K562 (cell line): ENCODE data around the gene OSBPL10. TPM values are rescaled to one million over a fixed set of nuclear protein-coding genes. Genes with fewer than 3 reads are reported as not detected.

Experiments used
- ATAC-seq: fragments of 200-7000 bp; cut with Tn5 transposase; 3 replicates; pipeline ENCODE4 v1.9.1; 2020; ENCODE audit warnings: moderate library complexity
- BruUV-seq: library from RNA; stranded (reverse); fragments of 400-500 nt; replicated peaks from 2 replicates; lab custom pipeline; 2021; lab: Mats Ljungman, UMichigan
- CTCF ChIA-PET: fragments of 300-600 bp; formaldehyde crosslinking; extraction: SDS; loops from one replicate; lab custom pipeline; 2021; ENCODE audit warnings: low intra/inter-chr PET ratio; lab: Yijun Ruan, JAX
- POLR2A ChIA-PET: fragments of 300-600, 350-650 bp; sonication (Branson Sonifier 250); formaldehyde crosslinking; extraction: SDS; loops from one replicate; lab custom pipeline; 2021; ENCODE audit warnings: antibody characterized with exemption, inconsistent platforms; lab: Yijun Ruan, JAX
- DNase-seq, 4 experiments: peaks; one replicate each; pipeline versions ENCODE4 v3.0.0 to v3.0.0-alpha.2; 2011 to 2018; ENCODE audit warnings: low spot score in 3 of 4, mixed read lengths in 3 of 4; ENCODE audit errors: extremely low read depth in 1 of 4
- FAIRE-seq: peaks from 2 replicates; lab custom pipeline; 2011; peaks lifted over from hg19 to GRCh38; lab: Jason Lieb, UNC
- H2AFZ ChIP-seq: 2 replicates; pipeline ENCODE4 v1.6.0; 2011; ENCODE audit warnings: low read depth, low read length, control low read depth, inconsistent platforms
- H3K27ac ChIP-seq: fragments of 200-600 bp; 3 replicates; pipeline ENCODE4 v1.8.0; 2011; ENCODE audit warnings: low read depth, mild to moderate bottlenecking, control low read depth, inconsistent platforms, low read length, moderate library complexity, mixed read lengths; ENCODE audit errors: extremely low read depth
- H3K27me3 ChIP-seq, 2 experiments: fragments of 300-600 bp in 1 of 2; 2 replicates in 1 of 2; 3 replicates in 1 of 2; pipeline versions ENCODE4 v1.6.0 to v1.8.0; 2011; ENCODE audit warnings: inconsistent platforms in 2 of 2, low read length in 2 of 2, mild to moderate bottlenecking in 1 of 2, mixed read lengths in 1 of 2, moderate library complexity in 1 of 2; ENCODE audit not compliant: control insufficient read depth in 2 of 2, insufficient read depth in 2 of 2
- H3K36me3 ChIP-seq: fragments of 300-600 bp; 3 replicates; pipeline ENCODE4 v1.8.0; 2011; ENCODE audit warnings: mild to moderate bottlenecking, low read length, inconsistent platforms; ENCODE audit not compliant: control insufficient read depth, insufficient read depth
- H3K4me1 ChIP-seq, 2 experiments: fragments of 200-600 bp in 1 of 2; replicated peaks in 1 of 2; 2 replicates in 1 of 2; 3 replicates in 1 of 2; pipeline versions ENCODE4 v1.5.1 to v1.8.0; 2011; ENCODE audit warnings: inconsistent platforms in 2 of 2, low read length in 2 of 2, mild to moderate bottlenecking in 1 of 2, mixed read lengths in 1 of 2, moderate library complexity in 1 of 2; ENCODE audit not compliant: control insufficient read depth in 2 of 2, insufficient read depth in 2 of 2
- H3K4me2 ChIP-seq: 2 replicates; pipeline ENCODE4 v1.6.1; 2011; ENCODE audit warnings: low read length, control low read depth, inconsistent platforms, mixed read lengths; ENCODE audit not compliant: insufficient read depth
- H3K4me3 ChIP-seq: fragments of 200-600 bp; sonication (generic), shearing (Covaris generic); 2 replicates; pipeline ENCODE4 v1.5.1; 2016; ENCODE audit warnings: control low read depth, inconsistent platforms
- H3K79me2 ChIP-seq: fragments of 200-600 bp; 3 replicates; pipeline ENCODE4 v1.8.0; 2011; ENCODE audit warnings: low read length, inconsistent platforms; ENCODE audit not compliant: control insufficient read depth, insufficient read depth
- H3K9ac ChIP-seq, 2 experiments: 2 replicates each; pipeline versions ENCODE4 v1.6.0 to v1.6.1; 2011; ENCODE audit warnings: low read depth in 2 of 2, low read length in 2 of 2, control low read depth in 1 of 2, inconsistent platforms in 1 of 2, mild to moderate bottlenecking in 1 of 2, mixed read lengths in 1 of 2; ENCODE audit not compliant: insufficient read depth in 1 of 2
- H3K9me1 ChIP-seq: one replicate; pipeline ENCODE4 v1.6.0; 2011; ENCODE audit warnings: inconsistent platforms, mild to moderate bottlenecking, low read length, moderate library complexity; ENCODE audit not compliant: control insufficient read depth, insufficient read depth
- H3K9me3 ChIP-seq: replicated peaks from 2 replicates; pipeline ENCODE4 v1.5.1; 2011; ENCODE audit warnings: low read depth, low read length, inconsistent platforms; ENCODE audit not compliant: control insufficient read depth, insufficient read depth
- H4K20me1 ChIP-seq: replicated peaks from 2 replicates; pipeline ENCODE4 v1.6.1; 2011; ENCODE audit warnings: low read length, inconsistent platforms, mixed read lengths; ENCODE audit not compliant: control insufficient read depth, insufficient read depth
- CTCF ChIP-seq, 3 experiments: IDR thresholded peaks in 2 of 3; conservative IDR thresholded peaks in 1 of 3; 2 replicates each; pipeline ENCODE4 v1.5.1; 2011 to 2012; ENCODE audit warnings: low read length in 3 of 3, mild to moderate bottlenecking in 3 of 3, control low read depth in 2 of 3, improper control_type of control experiment in 1 of 3, inconsistent platforms in 1 of 3, low read depth in 1 of 3, mixed read lengths in 1 of 3, moderate library complexity in 1 of 3; ENCODE audit not compliant: insufficient read depth in 2 of 3
- HNRNPH1 ChIP-seq: fragments of 200-400 bp; formaldehyde crosslinking; optimal IDR thresholded peaks from 2 replicates; pipeline ENCODE3; 2017; ENCODE audit warnings: low read depth, mild to moderate bottlenecking, low read length, moderate library complexity
- RFX5 ChIP-seq: IDR thresholded peaks from 2 replicates; pipeline ENCODE4 v1.6.1; 2011; ENCODE audit warnings: low read depth, mild to moderate bottlenecking, improper control_type of control experiment, low read length
- WGBS: fragments of 100-300 bp; shearing (Covaris generic); methylation state at CpG from one replicate; pipeline ENCODE4 v1.1.6; 2016; ENCODE audit warnings: low coverage, mixed read lengths; ENCODE audit not compliant: insufficient coverage; ENCODE audit errors: missing lambda C conversion rate; 5-methylcytosine and 5-hydroxymethylcytosine counted together
- in situ Hi-C: fragments of 300-500 bp; cut with MboI; formaldehyde crosslinking; loops from 4 replicates; pipeline ENCODE4 v1.15.0; 2018; ENCODE audit warnings: inconsistent platforms, mixed read lengths
- intact Hi-C: fragments of 100-400 bp; cut with micrococcal nuclease; formaldehyde crosslinking; loops from 2 replicates; pipeline ENCODE4 v1.14.2; 2022
- polyA plus RNA-seq, 8 experiments: library from polyadenylated mRNA; depleted of rRNA in 4 of 8; stranded (reverse) in 5 of 8; unstranded in 3 of 8; fragments of >200 nt; fragmentation: Nextera tagmentation in 2 of 8; fragmentation: Illumina TruSeq in 1 of 8; extraction: Ambion mirVana in 2 of 8; extraction: Trizol in 1 of 8; gene quantifications; 2 replicates each; pipeline versions ENCODE4 v1.2.1 to v1.2.3, GENCODE V29; 2011 to 2014; ENCODE audit warnings: inconsistent platforms in 1 of 8, missing spikeins in 1 of 8
- total RNA-seq, 7 experiments: library from RNA; depleted of rRNA in 6 of 7; stranded (reverse); fragments of >200 nt in 6 of 7; fragmentation: Illumina TruSeq in 2 of 7; extraction: Trizol in 2 of 7; gene quantifications; 2 replicates each; pipeline versions ENCODE4 v1.2.1 to v1.2.3, GENCODE V29; 2011 to 2021; ENCODE audit warnings: low replicate concordance in 1 of 7

OSBPL10 gene
- total and polyA plus RNA-seq, 9 of the 15 experiments (the other 6 are each of a cell fraction or from before 2014, with no cell fraction given) = 0.03 to 0.19 (median 0.14) TPM; not detected in 2

- intact Hi-C loops = no loop called here
- no peak overlapping the region for H2AFZ ChIP-seq
- TF ChIP-seq RFX5 (no peak), CTCF (IDR thresholded peaks at IDR 0.05 in 2 of 3, conservative IDR thresholded peaks at IDR 0.05 in 1 of 3; ENCODE audit: insufficient read depth in 2 of 3, low read depth in 1 of 3, low read length in 3 of 3) (0 out of 6 replicates have a peak, but pooled peaks of 1 of the 3 experiments have one; percentile 21), HNRNPH1 (no peak)
- TF ChIP-seq, all 486 proteins: peak for 1
- no peak for DNase-seq
- Histone ChIP-seq H3K27ac (no peak overlapping the region), H4K20me1 (no peaks in the 10 kb centered on the region), H3K4me3 (no peak overlapping the region), H3K79me2 (no peaks in the 10 kb centered on the region), H3K36me3 (no peaks in the 10 kb centered on the region), H3K9me1 (no peaks in the 10 kb centered on the region), H3K9ac (no peak overlapping the region), H3K27me3 (peaks cover 0 to 21% of the 10 kb centered on the region in 2 experiments; a peak in 2 of 5 replicates), H3K9me3 (no peaks in the 10 kb centered on the region), H3K4me1 (no peaks in the 10 kb centered on the region), H3K4me2 (no peak overlapping the region)
- no TSS peak for BruUV-seq
- CTCF ChIA-PET = no interaction called here
- ATAC-seq = no peak
- in situ Hi-C loops = no loop called here
- POLR2A ChIA-PET = interaction anchor here (0.8 kb wide), 1 partner anchor 490 kb away, joined by 3 read pairs; no protein-coding TSS in a partner anchor
- no peak for FAIRE-seq
- WGBS = 0% methylated on average over 5 of the region's 5 CpGs
Measured at GRCh38 chr3:31908391-31909097, 72.5 kb downstream of the OSBPL10 start.
